ENCODE measurements around the gene COG6. TPM values are rescaled to one million over a fixed set of nuclear protein-coding genes. Genes with fewer than 3 reads are reported as not detected.

Gene COG6
- total RNA-seq, 4 donors from 2014 or later, result 16.8 to 24.3 (median 20.5) TPM

GRCh38 chr13:39779337-39780265 lies 124.1 kb downstream of the COG6 start:
- WGBS, 2 donors, result 81 to 82% methylated on average over 8 of the region's 8 CpGs
- intact Hi-C loops (cut with DNase I; ENCODE audit: low total_unique reads), result no loop called here
- H3K4me3 ChIP-seq (ENCODE audit: low read depth, poor library complexity, severe bottlenecking), result no peak overlapping the region
- TF ChIP-seq POLR2A (IDR thresholded peaks at IDR 0.05), result no peak
- TF ChIP-seq, protein P1, sequence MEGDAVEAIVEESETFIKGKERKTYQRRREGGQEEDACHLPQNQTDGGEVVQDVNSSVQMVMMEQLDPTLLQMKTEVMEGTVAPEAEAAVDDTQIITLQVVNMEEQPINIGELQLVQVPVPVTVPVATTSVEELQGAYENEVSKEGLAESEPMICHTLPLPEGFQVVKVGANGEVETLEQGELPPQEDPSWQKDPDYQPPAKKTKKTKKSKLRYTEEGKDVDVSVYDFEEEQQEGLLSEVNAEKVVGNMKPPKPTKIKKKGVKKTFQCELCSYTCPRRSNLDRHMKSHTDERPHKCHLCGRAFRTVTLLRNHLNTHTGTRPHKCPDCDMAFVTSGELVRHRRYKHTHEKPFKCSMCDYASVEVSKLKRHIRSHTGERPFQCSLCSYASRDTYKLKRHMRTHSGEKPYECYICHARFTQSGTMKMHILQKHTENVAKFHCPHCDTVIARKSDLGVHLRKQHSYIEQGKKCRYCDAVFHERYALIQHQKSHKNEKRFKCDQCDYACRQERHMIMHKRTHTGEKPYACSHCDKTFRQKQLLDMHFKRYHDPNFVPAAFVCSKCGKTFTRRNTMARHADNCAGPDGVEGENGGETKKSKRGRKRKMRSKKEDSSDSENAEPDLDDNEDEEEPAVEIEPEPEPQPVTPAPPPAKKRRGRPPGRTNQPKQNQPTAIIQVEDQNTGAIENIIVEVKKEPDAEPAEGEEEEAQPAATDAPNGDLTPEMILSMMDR (IDR thresholded peaks at IDR 0.05), result no peak
- DNase-seq (ENCODE audit: low spot score in 2 of 2), result no peak

- WGBS, 2 donors, result 80 to 88% methylated on average over 6 of the region's 6 CpGs
- TF ChIP-seq, protein P1 (IDR thresholded peaks at IDR 0.05), result no peak
- no peak for TF ChIP-seq POLR2A (IDR thresholded peaks at IDR 0.05)
- H3K4me3 ChIP-seq (ENCODE audit: low read depth, poor library complexity, severe bottlenecking), result no peak overlapping the region
- no peak for DNase-seq (ENCODE audit: low spot score in 2 of 2)
- intact Hi-C loops (cut with DNase I; ENCODE audit: low total_unique reads), result no loop called here
Observed at GRCh38 chr13:39780711-39781110, 125.2 kb downstream of the COG6 start.

GRCh38 chr13:39781381-39781780 lies 125.9 kb downstream of the COG6 start:
- TF ChIP-seq, protein P1 (IDR thresholded peaks at IDR 0.05), result no peak
- no peak for TF ChIP-seq POLR2A (IDR thresholded peaks at IDR 0.05)
- intact Hi-C loops (cut with DNase I; ENCODE audit: low total_unique reads), result no loop called here
- WGBS, 2 donors, result 83% methylated on average over 2 of the region's 2 CpGs
- DNase-seq (ENCODE audit: low spot score in 2 of 2), result no peak
- no peak overlapping the region for H3K4me3 ChIP-seq (ENCODE audit: low read depth, poor library complexity, severe bottlenecking)

DNA sequence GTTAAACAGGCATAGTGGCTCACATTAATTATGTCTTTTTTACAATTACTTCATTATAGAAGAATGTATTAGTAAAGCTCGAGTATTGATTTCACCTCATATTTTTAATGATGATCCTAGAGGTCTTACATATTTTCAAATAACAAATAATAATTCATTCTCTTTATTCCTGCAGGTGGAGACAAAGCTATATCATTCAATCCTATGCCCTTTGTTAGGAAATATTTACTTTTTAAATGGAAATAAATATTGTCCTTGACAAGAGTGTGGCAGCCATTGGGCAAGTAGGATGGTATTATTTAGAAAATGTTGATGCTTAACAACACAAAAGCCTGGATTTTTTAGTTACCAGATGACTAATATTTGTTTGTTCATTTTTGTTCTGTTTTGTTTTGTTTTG lies 127.6 kb downstream of the COG6 start:
- DNase-seq (ENCODE audit: low spot score in 2 of 2), result no peak
- 73 to 74% methylated on average over 1 of the region's 1 CpG for WGBS, 2 donors
- intact Hi-C loops (cut with DNase I; ENCODE audit: low total_unique reads), result no loop called here
- no peak overlapping the region for H3K4me3 ChIP-seq (ENCODE audit: low read depth, poor library complexity, severe bottlenecking)
- TF ChIP-seq, protein P1 (IDR thresholded peaks at IDR 0.05), result no peak
- TF ChIP-seq POLR2A (IDR thresholded peaks at IDR 0.05), result no peak

- no peak for DNase-seq (ENCODE audit: low spot score in 2 of 2)
- no peak for TF ChIP-seq POLR2A (IDR thresholded peaks at IDR 0.05)
- TF ChIP-seq, protein P1 (IDR thresholded peaks at IDR 0.05), result no peak
- intact Hi-C loops (cut with DNase I; ENCODE audit: low total_unique reads), result no loop called here
- 88% methylated on average over 1 of the region's 1 CpG for WGBS, 2 donors
- H3K4me3 ChIP-seq (ENCODE audit: low read depth, poor library complexity, severe bottlenecking), result no peak overlapping the region
Observed at GRCh38 chr13:39784347-39784746, 128.9 kb downstream of the COG6 start.
